CD1c-positive myeloid dendritic cell (primary cell): ENCODE measurements around the gene SLC9A5.
A peak's percentile ranks its signal among the peaks of the same experiment; 100 is the strongest.

ENCODE experiments used
- DNase-seq: peaks from one replicate; pipeline ENCODE4 v3.0.0-alpha.2; 2016; ENCODE audit errors: extremely low spot score

The SLC9A5 gene

GRCh38 chr16:67256701-67257230 is 8.0 kb downstream of the SLC9A5 start:
- no peak for DNase-seq

- DNase-seq = no peak
Observed at GRCh38 chr16:67257486-67258160, 8.8 kb downstream of the SLC9A5 start.

GRCh38 chr16:67258161-67258835 is 9.5 kb downstream of the SLC9A5 start:
- no peak for DNase-seq

GRCh38 chr16:67259705-67260104 is 10.9 kb downstream of the SLC9A5 start:
- no peak for DNase-seq

- peak; percentile 38 for DNase-seq
Observed at GRCh38 chr16:67260426-67261063, 11.8 kb downstream of the SLC9A5 start.

- no peak for DNase-seq
Observed at GRCh38 chr16:67263201-67263600, 14.4 kb downstream of the SLC9A5 start.

- no peak for DNase-seq
Observed at GRCh38 chr16:67264277-67264676, 15.5 kb downstream of the SLC9A5 start.

GRCh38 chr16:67264866-67265265 is 16.1 kb downstream of the SLC9A5 start:
- DNase-seq = no peak

- DNase-seq = no peak
Observed at GRCh38 chr16:67265834-67266233, 17.1 kb downstream of the SLC9A5 start.

GRCh38 chr16:67268136-67268579 is 19.4 kb downstream of the SLC9A5 start:
- no peak for DNase-seq

- no peak for DNase-seq
Observed at GRCh38 chr16:67269766-67270165, 21.0 kb downstream of the SLC9A5 start.

GRCh38 chr16:67270931-67271338 is 22.2 kb downstream of the SLC9A5 start:
- no peak for DNase-seq

GRCh38 chr16:67271446-67271845 is 22.7 kb downstream of the SLC9A5 start:
- no peak for DNase-seq

GRCh38 chr16:67275321-67275720 is 26.5 kb downstream of the SLC9A5 start:
- no peak for DNase-seq

GRCh38 chr16:67277294-67277998 is 28.7 kb downstream of the SLC9A5 start:
- peak; percentile 4 for DNase-seq

GRCh38 chr16:67277999-67278772 is 29.4 kb downstream of the SLC9A5 start:
- DNase-seq = no peak

GRCh38 chr16:67278773-67279295 is 30.1 kb downstream of the SLC9A5 start:
- DNase-seq = no peak

- DNase-seq = peak; percentile 88
Observed at GRCh38 chr16:67279296-67280089, 30.7 kb downstream of the SLC9A5 start, which contains the start of gene PLEKHG4. Gene PLEKHG4 (plus strand): TSS chr16:67279532. CDS start chr16:67280045, 513 bp downstream.

- DNase-seq = no peak
Observed at GRCh38 chr16:67280090-67281015, 31.6 kb downstream of the SLC9A5 start.
